Measurements from ENCODE around the gene CNTN5. TPM values are rescaled to one million over a fixed set of nuclear protein-coding genes. Genes with fewer than 3 reads are reported as not detected.

The CNTN5 gene
- total RNA-seq, 1 donor from 2014 or later = 13.2 TPM

- DNase-seq (ENCODE audit: low spot score) = peak; percentile 46
Measured at GRCh38 chr11:100072131-100072530, 1051.4 kb downstream of the CNTN5 start.

DNA sequence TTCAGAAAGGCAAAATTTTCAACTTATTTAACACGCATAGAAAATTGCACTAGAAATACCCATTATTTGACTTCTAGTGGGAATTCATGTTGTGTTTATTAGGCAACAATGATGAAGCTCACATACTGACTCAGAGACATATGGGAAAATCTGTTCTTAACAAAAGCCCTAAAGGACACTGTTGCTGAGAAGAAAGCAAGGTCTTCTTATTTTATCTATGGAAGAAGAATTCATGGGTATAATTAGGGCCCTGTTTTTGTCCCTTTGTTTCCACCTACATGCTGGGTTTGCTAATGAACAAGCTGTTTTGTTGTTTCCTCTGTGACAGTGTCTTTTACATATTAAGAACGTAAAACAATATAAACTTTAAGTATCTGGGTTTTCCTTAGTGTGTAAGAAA lies 1059.6 kb downstream of the CNTN5 start:
- DNase-seq (ENCODE audit: low spot score) = no peak

- DNase-seq (ENCODE audit: low spot score) = no peak
Measured at GRCh38 chr11:100080821-100081220, 1060.1 kb downstream of the CNTN5 start.

GRCh38 chr11:100093698-100094097 lies 1072.9 kb downstream of the CNTN5 start:
- DNase-seq (ENCODE audit: low spot score) = no peak

- no peak for DNase-seq (ENCODE audit: low spot score)
Measured at GRCh38 chr11:100094121-100094865, 1073.5 kb downstream of the CNTN5 start.

DNA sequence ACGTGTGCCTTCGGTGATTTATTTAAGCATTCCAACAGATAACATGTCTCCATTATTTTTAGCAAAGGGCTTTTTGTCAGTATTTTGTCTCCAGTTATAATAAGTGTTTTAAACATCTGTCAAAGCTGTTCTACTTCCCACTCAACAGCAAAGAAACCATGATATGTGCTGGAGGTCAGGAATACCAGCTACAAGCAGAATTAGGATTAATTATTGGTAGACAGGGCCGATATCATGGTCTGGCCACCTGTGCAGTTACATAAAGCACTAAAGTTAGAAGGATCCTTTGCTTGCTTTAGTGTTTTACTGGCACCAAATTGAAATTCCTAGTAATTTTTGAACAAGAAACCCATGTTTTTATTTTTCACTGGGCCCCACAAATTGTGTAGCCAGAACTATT lies 1075.1 kb downstream of the CNTN5 start:
- no peak for DNase-seq (ENCODE audit: low spot score)

- no peak for DNase-seq (ENCODE audit: low spot score)
Measured at GRCh38 chr11:100098560-100098959, 1077.8 kb downstream of the CNTN5 start.

DNA sequence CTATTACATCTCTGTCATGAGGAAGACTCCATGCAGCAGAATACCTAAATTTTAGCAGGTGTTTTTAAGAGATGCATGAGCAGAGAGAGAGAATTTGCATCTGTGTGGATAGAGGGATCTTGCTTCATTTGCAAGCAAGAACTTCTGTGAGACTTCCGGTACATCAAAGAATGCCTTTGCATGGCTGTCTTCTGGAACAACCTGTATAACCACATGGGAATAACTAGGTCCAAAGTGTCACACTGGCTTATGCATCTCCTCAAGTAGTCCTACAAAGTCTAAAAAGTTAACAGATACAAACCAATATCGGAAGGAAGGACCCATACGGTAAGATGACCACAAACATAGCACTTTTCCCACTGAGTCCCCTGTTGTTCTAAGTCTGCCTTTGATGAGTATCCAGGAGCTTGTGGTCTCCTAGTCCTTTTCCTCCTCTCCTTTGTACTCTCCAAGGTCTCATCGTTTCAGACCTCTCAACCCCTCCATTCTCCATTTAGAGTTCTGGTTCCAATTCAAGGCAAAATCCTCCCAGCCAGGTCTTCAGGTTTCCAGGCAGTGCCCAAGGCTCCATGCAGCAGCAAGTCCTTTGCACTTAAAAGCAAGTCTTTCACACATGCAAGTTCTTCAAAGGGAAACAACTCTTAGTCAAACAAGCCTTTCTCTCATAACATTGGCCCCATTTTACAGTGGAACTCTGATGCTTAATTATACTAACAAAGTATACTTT lies 1084.7 kb downstream of the CNTN5 start:
- no peak for DNase-seq (ENCODE audit: low spot score)

DNA sequence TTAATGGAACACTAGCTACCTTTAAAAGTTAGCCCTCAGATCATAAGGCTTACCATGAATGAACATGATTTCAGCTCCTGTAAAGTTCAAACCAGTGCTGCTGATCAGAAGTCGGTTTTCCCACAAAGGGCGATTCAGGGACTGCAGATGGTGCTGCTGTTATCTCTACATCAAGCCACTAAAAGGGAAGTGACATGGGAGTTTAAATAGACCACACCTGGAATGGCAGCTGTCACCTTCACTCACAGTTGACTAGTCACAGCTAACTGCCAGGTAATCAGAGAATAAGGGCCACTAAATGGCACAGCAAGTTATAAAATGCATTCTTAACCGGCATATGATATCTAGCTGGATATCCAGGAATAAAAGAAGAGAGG lies 1085.2 kb downstream of the CNTN5 start:
- DNase-seq (ENCODE audit: low spot score) = no peak

DNA sequence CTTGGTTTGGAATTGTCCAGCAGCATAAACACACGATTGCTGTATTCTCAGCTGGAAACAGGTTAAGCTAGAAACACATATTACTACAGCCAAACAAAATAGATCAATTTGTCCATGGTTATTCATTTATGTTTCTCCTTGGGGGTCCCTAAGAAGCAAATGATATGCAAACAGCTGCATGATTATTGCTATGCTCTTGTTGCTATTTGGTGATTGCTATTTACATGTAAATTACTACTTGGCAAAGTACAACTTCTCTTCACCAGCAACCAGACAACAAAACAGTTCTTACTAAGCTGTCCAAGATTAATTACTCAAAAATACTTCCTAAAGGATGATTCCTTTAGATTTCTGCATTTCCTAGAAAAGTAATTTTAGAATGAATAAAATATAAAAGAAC lies 1098.4 kb downstream of the CNTN5 start:
- no peak for DNase-seq (ENCODE audit: low spot score)

DNA sequence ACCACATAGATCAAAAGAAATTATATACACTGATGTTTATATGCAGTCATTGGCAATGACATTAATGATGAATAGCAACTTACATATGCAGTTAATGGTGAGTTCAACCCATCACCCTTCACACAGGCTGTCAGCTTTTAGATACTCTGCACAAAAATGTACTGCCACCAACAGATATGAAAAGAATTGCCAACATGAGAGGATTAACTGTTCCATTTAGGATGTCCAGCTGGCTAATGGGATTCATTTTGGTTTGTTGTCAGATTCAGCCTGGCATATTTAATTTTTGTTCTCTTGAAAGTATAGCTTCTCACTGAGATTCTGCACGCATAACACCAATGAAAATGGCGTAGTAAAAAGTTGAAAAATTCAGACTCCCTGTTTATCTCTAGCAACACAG lies 1112.4 kb downstream of the CNTN5 start:
- no peak for DNase-seq (ENCODE audit: low spot score)

- no peak for DNase-seq (ENCODE audit: low spot score)
Measured at GRCh38 chr11:100141201-100141600, 1120.5 kb downstream of the CNTN5 start.

- DNase-seq (ENCODE audit: low spot score) = no peak
Measured at GRCh38 chr11:100151944-100152343, 1131.2 kb downstream of the CNTN5 start.

- no peak for DNase-seq (ENCODE audit: low spot score)
Measured at GRCh38 chr11:100152766-100153165, 1132.0 kb downstream of the CNTN5 start.

GRCh38 chr11:100163471-100163870 lies 1142.7 kb downstream of the CNTN5 start:
- no peak for DNase-seq (ENCODE audit: low spot score)

DNA sequence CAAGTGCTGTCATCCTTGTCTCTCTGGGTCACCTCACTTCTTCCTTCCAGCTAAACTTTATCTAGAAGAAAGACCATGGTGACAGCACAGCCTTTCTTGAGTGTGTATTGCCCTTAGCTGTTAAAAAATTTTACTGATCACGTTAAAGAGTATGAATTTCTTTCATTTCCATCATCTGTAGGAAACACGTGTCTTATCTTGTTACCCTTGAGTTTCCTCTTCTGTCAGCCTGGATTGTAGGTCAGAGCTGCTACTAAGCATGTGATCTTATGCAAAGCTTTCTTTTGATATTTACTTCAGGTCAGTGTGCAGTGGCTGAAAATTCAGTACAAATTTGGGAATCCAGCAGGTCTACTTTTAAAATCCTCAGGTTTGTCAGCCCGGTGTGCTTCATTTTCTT lies 1154.1 kb downstream of the CNTN5 start:
- no peak for DNase-seq (ENCODE audit: low spot score)

GRCh38 chr11:100176456-100176855 lies 1155.7 kb downstream of the CNTN5 start:
- no peak for DNase-seq (ENCODE audit: low spot score)

DNA sequence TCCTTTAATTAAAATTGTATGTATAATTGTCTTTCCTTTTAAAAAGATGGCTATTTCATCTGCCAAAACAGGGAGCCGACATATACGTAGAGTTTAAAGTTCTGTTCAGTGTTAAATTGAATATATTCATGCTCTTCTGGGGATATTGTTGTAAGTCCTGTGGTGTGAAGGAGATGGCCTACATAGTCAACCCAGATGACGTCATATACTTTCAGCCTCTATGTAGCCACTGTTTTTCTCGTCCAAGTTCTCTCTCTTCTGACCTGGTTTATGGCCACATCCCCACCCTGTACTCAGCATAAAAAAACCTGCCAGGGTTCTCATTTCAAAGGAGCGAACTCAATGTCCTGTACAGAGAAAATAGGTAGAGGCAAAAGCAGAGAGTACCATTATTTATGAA lies 1156.9 kb downstream of the CNTN5 start:
- no peak for DNase-seq (ENCODE audit: low spot score)

DNA sequence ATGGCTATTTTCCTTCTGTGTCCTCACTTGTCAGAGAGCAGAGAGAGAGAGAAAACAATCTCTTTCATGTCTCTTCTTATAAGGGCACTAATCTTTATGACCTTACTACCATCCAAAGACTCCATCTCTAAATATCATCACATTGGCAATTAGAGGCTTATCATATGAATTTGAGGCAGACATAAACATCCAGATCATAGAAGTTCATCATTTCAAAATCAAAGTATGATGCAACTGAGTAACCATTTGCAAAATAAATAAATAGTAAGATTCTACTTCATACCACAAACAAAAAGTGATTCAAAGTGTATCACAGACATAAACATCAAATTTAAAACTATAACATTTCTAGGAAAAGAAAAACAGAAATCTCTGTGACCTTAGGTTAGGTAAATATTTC lies 1161.6 kb downstream of the CNTN5 start:
- no peak for DNase-seq (ENCODE audit: low spot score)

DNA sequence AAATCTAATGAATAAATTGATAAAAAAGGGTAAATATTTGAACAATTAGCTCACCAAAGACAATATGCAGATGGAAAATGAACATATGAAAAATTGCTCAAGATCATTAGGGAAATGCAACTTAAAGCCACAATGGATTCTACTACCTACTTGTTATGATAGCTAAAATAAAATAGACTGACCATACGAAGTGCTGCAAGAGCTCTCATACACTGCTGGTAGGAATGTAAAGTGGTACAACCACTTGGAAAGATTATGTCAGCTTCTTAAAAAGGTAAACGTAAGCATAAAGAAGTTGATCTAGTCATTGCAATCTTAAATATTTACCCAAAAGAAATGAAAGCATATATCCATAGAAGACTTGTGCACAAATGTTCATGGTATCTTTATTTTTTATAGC lies 1162.2 kb downstream of the CNTN5 start:
- DNase-seq (ENCODE audit: low spot score) = no peak

GRCh38 chr11:100185588-100185987 lies 1164.8 kb downstream of the CNTN5 start:
- no peak for DNase-seq (ENCODE audit: low spot score)

DNA sequence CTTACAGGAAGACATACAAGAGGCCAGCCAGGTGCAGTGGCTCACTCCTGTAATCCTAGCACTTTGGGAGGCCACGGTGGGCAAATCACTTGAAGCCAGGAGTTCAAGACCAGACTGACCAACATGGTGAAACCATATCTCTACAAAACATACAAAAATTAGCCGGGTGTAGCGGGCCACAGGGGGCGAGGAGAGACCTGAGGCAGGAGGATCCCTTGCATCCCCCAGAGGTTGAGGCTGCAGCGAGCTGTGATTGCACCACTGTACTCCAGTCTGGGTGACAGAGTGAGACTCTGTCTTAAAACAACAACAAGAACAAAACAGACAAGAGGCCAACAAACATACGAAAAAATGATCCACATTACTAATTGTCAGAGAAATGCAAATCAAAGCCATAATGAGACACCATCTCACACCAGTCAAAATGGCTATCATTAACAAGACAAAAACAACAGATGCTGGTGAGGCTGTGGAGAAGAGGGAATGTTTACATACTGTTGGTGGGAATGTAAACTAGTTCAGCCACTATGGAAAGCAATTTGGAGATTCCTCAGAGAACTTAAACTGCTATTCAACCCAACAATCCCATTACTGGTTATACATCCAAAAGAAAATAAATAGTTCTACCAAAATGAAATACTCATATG lies 1167.5 kb downstream of the CNTN5 start:
- DNase-seq (ENCODE audit: low spot score) = no peak

- no peak for DNase-seq (ENCODE audit: low spot score)
Measured at GRCh38 chr11:100190395-100190794, 1169.6 kb downstream of the CNTN5 start.

All from umbilical cord (tissue), 2 donors.